Karpas-422 (cell line): ENCODE measurements around the gene SLC25A26. TPM values are rescaled to one million over a fixed set of nuclear protein-coding genes. Genes with fewer than 3 reads are reported as not detected.

Experiments
- DNase-seq: peaks from one replicate; pipeline ENCODE4 v3.0.0-alpha.2; 2015
- H2AFZ ChIP-seq: fragments of 200-600 bp; sonication (generic); 2 replicates; pipeline ENCODE4 v1.6.1; 2014; ENCODE audit warnings: antibody characterized with exemption, low read length, mixed read lengths
- H3K27ac ChIP-seq: fragments of 200-600 bp; sonication (generic); 2 replicates; pipeline ENCODE4 v1.5.1; 2014; ENCODE audit warnings: mild to moderate bottlenecking, low read length, moderate library complexity
- H3K27me3 ChIP-seq: fragments of 200-600 bp; sonication (generic); 2 replicates; pipeline ENCODE4 v1.6.1; 2014; ENCODE audit warnings: low read length, mixed read lengths
- H3K36me3 ChIP-seq: fragments of 200-600 bp; sonication (generic); 2 replicates; pipeline ENCODE4 v1.6.1; 2014; ENCODE audit warnings: low read length, mixed read lengths; ENCODE audit not compliant: insufficient read depth
- H3K4me1 ChIP-seq: fragments of 200-600 bp; sonication (generic); 2 replicates; pipeline ENCODE4 v1.6.1; 2014; ENCODE audit warnings: mild to moderate bottlenecking, low read length, mixed read lengths
- H3K4me2 ChIP-seq: fragments of 200-600 bp; sonication (generic); 2 replicates; pipeline ENCODE4 v1.6.1; 2014; ENCODE audit warnings: low read length, low read depth, mild to moderate bottlenecking; ENCODE audit not compliant: poor library complexity, severe bottlenecking
- H3K4me3 ChIP-seq: fragments of 200-600 bp; sonication (generic); 2 replicates; pipeline ENCODE4 v1.5.1; 2014; ENCODE audit warnings: mild to moderate bottlenecking, antibody characterized with exemption, low read length, mixed read lengths
- H3K79me2 ChIP-seq: fragments of 200-600 bp; sonication (generic); 2 replicates; pipeline ENCODE4 v1.6.1; 2014; ENCODE audit warnings: mild to moderate bottlenecking, low read length, mixed read lengths
- H3K9ac ChIP-seq: fragments of 200-600 bp; sonication (generic); 2 replicates; pipeline ENCODE4 v1.6.0; 2014; ENCODE audit warnings: low read length
- H3K9me2 ChIP-seq: fragments of 200-600 bp; sonication (generic), shearing (Covaris generic); replicated peaks from 2 replicates; pipeline ENCODE4 v1.6.0; 2014; ENCODE audit warnings: mild to moderate bottlenecking, low read length, moderate library complexity; ENCODE audit not compliant: insufficient read depth
- H3K9me3 ChIP-seq: fragments of 300-700, 200-600 bp; sonication (generic); 2 replicates; pipeline ENCODE4 v1.6.1; 2014; ENCODE audit warnings: low read length, mixed read lengths
- H4K20me1 ChIP-seq: fragments of 200-600 bp; sonication (generic); 2 replicates; pipeline ENCODE4 v1.6.1; 2014; ENCODE audit warnings: mild to moderate bottlenecking, antibody characterized with exemption, low read length, low read depth; ENCODE audit not compliant: insufficient read depth
- total RNA-seq: library from RNA; depleted of rRNA; stranded (reverse); fragments of >200 nt; shearing (Covaris generic); gene quantifications from 2 replicates; pipeline ENCODE4 v1.2.3, GENCODE V29; 2014; ENCODE audit warnings: low replicate concordance

Gene SLC25A26
- total RNA-seq, 1 experiment from 2014 or later, result 23.2 TPM

GRCh38 chr3:66242788-66243464 is 22.1 kb downstream of the SLC25A26 start:
- Histone ChIP-seq H3K27ac (no peak overlapping the region), H3K9me3 (no peaks in the 10 kb centered on the region; the same call in 1 of the 2 replicates), H3K4me2 (no peak overlapping the region), H4K20me1 (no peaks in the 10 kb centered on the region), H3K9ac (no peak overlapping the region), H3K36me3 (peaks cover 15% of the 10 kb centered on the region), H3K9me2 (no peaks in the 10 kb centered on the region), H3K4me3 (no peak overlapping the region), H2AFZ (no peak overlapping the region), H3K79me2 (peaks cover 16% of the 10 kb centered on the region), H3K4me1 (no peaks in the 10 kb centered on the region), H3K27me3 (no peaks in the 10 kb centered on the region)
- DNase-seq, result no peak

DNA sequence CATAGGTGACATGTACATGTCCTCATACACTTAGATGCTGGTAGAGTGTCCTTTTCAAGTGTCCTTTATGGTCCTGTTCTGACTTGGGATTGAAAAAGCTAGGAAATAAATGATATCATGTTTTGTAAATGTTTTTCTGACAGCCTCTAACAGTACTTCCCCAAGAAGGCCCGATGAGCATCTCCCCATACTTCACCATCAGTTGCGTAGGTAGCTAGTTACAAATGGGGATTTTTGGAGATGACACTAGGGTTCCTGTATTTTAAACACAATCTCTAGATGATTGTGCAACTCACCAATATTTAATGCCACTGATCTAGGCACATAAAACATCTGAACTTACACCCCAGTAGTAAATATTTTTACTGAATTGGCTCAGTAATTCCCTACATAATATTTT is 27.8 kb downstream of the SLC25A26 start:
- no peak overlapping the region for H3K27ac ChIP-seq
- no peak for DNase-seq

DNA sequence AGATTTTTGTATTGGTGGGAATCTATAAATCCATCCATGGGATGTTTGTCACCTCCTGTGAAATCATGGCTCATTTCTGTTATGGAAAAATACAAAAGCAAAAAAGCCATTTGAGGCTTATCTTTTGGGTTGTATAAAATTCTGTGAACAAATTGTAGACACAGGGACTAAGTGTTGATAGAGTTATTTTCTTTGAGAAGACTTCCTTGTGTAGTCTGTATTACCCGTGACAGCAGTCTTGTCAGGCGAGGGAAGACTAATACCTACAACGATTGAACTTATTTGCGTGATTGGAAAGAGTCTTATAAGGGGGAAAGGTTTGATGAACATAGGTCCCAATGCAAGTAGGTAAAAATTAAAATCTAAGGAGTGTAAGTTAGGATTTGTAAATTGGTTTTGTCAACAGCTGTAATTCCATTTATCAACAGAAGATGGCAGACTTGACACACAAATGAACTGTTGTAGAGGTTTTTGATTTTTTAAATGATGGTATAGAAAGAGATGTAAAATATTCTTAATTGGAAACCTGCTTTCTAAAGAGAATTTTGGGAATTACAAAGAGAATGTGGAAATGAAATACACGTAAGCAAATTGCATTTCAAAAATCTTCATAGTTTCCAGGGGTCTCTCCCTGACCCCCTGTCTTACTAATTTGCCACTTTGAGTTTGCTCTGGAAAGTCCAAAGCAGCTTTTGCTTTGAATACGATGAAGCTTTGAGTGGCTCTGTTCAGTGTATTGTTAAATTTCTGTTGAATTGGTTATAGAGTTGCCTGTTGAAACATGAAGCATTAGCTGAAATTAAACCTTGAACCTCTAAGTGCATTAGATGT is 33.2 kb downstream of the SLC25A26 start:
- Histone ChIP-seq H3K9ac (no peak overlapping the region), H3K9me2 (no peaks in the 10 kb centered on the region), H2AFZ (no peak overlapping the region), H3K4me3 (no peak overlapping the region), H3K4me1 (peaks cover 29% of the 10 kb centered on the region), H4K20me1 (no peaks in the 10 kb centered on the region), H3K27me3 (no peaks in the 10 kb centered on the region), H3K27ac (peak overlapping the region; percentile 48), H3K36me3 (no peaks in the 10 kb centered on the region), H3K9me3 (no peaks in the 10 kb centered on the region), H3K4me2 (no peak overlapping the region), H3K79me2 (peaks cover 7% of the 10 kb centered on the region; the same call in 1 of the 2 replicates)
- peak; percentile 79 for DNase-seq

More for the DNA sequence above, 27.8 kb downstream of the SLC25A26 start:
- Histone ChIP-seq H4K20me1 (no peaks in the 10 kb centered on the region), H3K9me2 (no peaks in the 10 kb centered on the region), H3K4me3 (no peak overlapping the region), H2AFZ (no peak overlapping the region), H3K9ac (no peak overlapping the region), H3K4me1 (no peaks in the 10 kb centered on the region), H3K4me2 (no peak overlapping the region), H3K36me3 (no peaks in the 10 kb centered on the region; the same call in 1 of the 2 replicates), H3K27me3 (no peaks in the 10 kb centered on the region), H3K79me2 (no peaks in the 10 kb centered on the region), H3K9me3 (no peaks in the 10 kb centered on the region)

GRCh38 chr3:66255865-66256264 is 35.1 kb downstream of the SLC25A26 start:
- peak; percentile 51 for DNase-seq
- H3K27me3 ChIP-seq, result no peaks in the 10 kb centered on the region
- H3K79me2 ChIP-seq, result peaks cover 17% of the 10 kb centered on the region
- peak overlapping the region; percentile 68 for H3K4me2 ChIP-seq
- H4K20me1 ChIP-seq, result no peaks in the 10 kb centered on the region
- no peaks in the 10 kb centered on the region for H3K36me3 ChIP-seq
- H3K9ac ChIP-seq, result peak overlapping the region; percentile 6; the same call in 1 of the 2 replicates
- H3K27ac ChIP-seq, result peak overlapping the region; percentile 48
- no peaks in the 10 kb centered on the region for H3K9me3 ChIP-seq
- H3K4me3 ChIP-seq, result no peak overlapping the region
- H2AFZ ChIP-seq, result no peak overlapping the region
- no peaks in the 10 kb centered on the region for H3K9me2 ChIP-seq
- H3K4me1 ChIP-seq, result peaks cover 29% of the 10 kb centered on the region

- Histone ChIP-seq H3K4me3 (no peak overlapping the region), H3K79me2 (peaks cover 17% of the 10 kb centered on the region), H3K4me2 (no peak overlapping the region), H4K20me1 (no peaks in the 10 kb centered on the region), H3K4me1 (peaks cover 29% of the 10 kb centered on the region), H3K9me3 (no peaks in the 10 kb centered on the region), H2AFZ (no peak overlapping the region), H3K27me3 (no peaks in the 10 kb centered on the region), H3K9ac (no peak overlapping the region), H3K9me2 (no peaks in the 10 kb centered on the region), H3K27ac (no peak overlapping the region), H3K36me3 (no peaks in the 10 kb centered on the region)
- DNase-seq, result no peak
Measured at GRCh38 chr3:66256806-66257205, 36.0 kb downstream of the SLC25A26 start.

DNA sequence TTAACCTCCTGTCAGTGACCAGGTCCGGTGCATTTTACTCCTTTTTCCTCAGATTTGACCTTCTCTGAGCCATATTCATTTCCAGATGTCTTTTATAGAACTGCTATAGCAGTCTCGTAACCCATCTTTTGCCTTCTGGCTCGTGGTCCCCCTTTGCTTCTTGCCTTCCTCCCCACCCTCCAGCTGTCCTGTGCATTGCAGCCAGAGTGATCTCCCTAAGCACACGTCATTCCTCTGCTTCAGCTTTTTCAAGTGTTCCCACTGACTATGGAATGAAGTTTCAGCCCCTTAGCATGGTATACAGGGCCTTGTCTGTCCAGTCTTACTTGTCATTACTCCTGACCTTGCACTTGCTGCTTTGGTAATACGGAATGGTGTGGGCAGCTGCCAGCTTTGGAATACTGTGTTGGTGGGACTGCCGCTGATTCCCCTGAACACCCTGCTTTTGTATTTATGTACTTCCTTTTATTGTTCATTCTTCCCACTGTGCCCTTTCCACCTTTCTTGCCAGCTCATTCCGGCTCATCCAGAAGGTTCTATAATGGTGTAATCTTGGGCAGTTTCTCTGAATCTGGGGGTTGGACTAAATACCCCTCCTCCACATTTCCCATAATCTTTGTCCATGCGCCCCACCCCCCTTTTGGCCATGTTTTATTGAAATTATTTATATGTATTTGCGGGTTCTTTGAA is 38.9 kb downstream of the SLC25A26 start:
- H3K79me2 ChIP-seq, result peaks cover 17% of the 10 kb centered on the region
- no peak overlapping the region for H3K27ac ChIP-seq
- no peak overlapping the region for H3K4me2 ChIP-seq
- no peaks in the 10 kb centered on the region for H3K9me2 ChIP-seq
- no peaks in the 10 kb centered on the region for H3K9me3 ChIP-seq
- H4K20me1 ChIP-seq, result no peaks in the 10 kb centered on the region
- H2AFZ ChIP-seq, result no peak overlapping the region
- peaks cover 22% of the 10 kb centered on the region for H3K4me1 ChIP-seq
- H3K4me3 ChIP-seq, result no peak overlapping the region
- H3K9ac ChIP-seq, result no peak overlapping the region
- no peak for DNase-seq
- no peaks in the 10 kb centered on the region for H3K36me3 ChIP-seq
- H3K27me3 ChIP-seq, result no peaks in the 10 kb centered on the region

DNA sequence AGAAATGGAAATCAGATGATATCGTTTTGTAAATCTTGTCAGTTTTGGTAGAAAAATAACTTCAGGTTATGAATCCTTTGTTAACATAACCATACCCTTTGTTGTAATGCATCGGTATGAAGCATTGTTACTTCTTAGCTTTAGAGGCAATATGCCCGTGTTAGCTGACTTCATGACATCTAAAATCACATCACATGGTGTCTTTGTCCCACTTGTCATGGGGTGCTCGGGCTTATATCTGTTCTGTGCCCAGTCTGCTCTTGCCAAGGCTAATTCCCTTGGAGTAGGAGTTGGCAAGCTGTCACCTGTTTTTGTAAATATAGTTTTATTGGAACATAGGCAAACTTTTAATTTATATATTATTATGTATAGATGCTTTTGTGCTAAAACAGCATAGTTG is 39.6 kb downstream of the SLC25A26 start:
- no peaks in the 10 kb centered on the region for H3K9me3 ChIP-seq
- no peaks in the 10 kb centered on the region for H3K27me3 ChIP-seq
- H3K9me2 ChIP-seq, result no peaks in the 10 kb centered on the region
- no peak overlapping the region for H3K27ac ChIP-seq
- no peak for DNase-seq
- no peak overlapping the region for H2AFZ ChIP-seq
- no peaks in the 10 kb centered on the region for H4K20me1 ChIP-seq
- H3K79me2 ChIP-seq, result peaks cover 17% of the 10 kb centered on the region
- H3K4me3 ChIP-seq, result no peak overlapping the region
- no peak overlapping the region for H3K4me2 ChIP-seq
- no peaks in the 10 kb centered on the region for H3K36me3 ChIP-seq
- no peak overlapping the region for H3K9ac ChIP-seq
- peaks cover 15% of the 10 kb centered on the region for H3K4me1 ChIP-seq

DNA sequence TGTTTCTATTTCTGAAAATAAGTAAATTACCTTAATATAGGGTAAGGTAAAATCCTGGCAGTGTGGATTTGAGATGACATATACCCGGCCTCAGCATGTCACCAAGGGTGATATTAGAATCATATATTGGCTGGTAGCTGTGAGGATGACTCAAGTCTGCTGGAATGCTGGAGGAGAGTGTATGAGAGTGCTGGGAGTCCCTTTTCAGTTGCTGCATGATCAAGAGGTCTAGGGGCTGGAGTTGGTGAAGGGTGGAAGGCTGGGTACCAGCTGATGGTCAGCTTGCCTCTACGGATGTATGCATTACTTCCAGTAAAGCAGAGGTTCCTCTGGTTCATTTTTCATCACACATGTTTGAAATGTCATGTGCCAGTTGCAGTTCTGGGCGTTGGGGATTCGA is 40.6 kb downstream of the SLC25A26 start:
- no peak for DNase-seq
- H3K4me2 ChIP-seq, result no peak overlapping the region
- H3K9me2 ChIP-seq, result no peaks in the 10 kb centered on the region
- H2AFZ ChIP-seq, result no peak overlapping the region
- peaks cover 6% of the 10 kb centered on the region for H3K4me1 ChIP-seq
- no peaks in the 10 kb centered on the region for H3K27me3 ChIP-seq
- peaks cover 17% of the 10 kb centered on the region for H3K79me2 ChIP-seq
- no peaks in the 10 kb centered on the region for H3K9me3 ChIP-seq
- no peak overlapping the region for H3K27ac ChIP-seq
- no peak overlapping the region for H3K9ac ChIP-seq
- no peak overlapping the region for H3K4me3 ChIP-seq
- no peaks in the 10 kb centered on the region for H3K36me3 ChIP-seq
- no peaks in the 10 kb centered on the region for H4K20me1 ChIP-seq
